Stimulated activated CD4-positive, alpha-beta T cell treated with anti-CD3 and anti-CD28 coated beads, Interleukin-1b, Interleukin-23, amount 100 ng/mL, for 4 hours (primary cell): ENCODE results near the gene CLCC1.

Source experiments
- DNase-seq, 2 donors: peaks; one replicate each; pipeline ENCODE4 v3.0.0-alpha.2; 2020; ENCODE audit warnings: low read depth in 2 of 2

Gene CLCC1

GRCh38 chr1:108916788-108917187, 46.5 kb downstream of the CLCC1 start:
- DNase-seq, result no peak
